Stimulated activated CD4-positive, alpha-beta T cell treated with anti-CD3 and anti-CD28 coated beads, Interleukin-12 subunit alpha, Interleukin-12 subunit beta, amount 100 ng/mL, for 24 hours (primary cell): ENCODE results near the gene GALNT12.

Experiments used
- DNase-seq, 2 experiments: peaks; one replicate each; pipeline ENCODE4 v3.0.0-alpha.2; 2020; ENCODE audit warnings: low read depth in 2 of 2

GALNT12 gene

GRCh38 chr9:98860871-98861293, 53.4 kb downstream of the GALNT12 start:
- no peak for DNase-seq

- no peak for DNase-seq
Observed at GRCh38 chr9:98861781-98862504, 54.5 kb downstream of the GALNT12 start.

GRCh38 chr9:98862936-98863335, 55.5 kb downstream of the GALNT12 start:
- DNase-seq: no peak

- no peak for DNase-seq
Observed at GRCh38 chr9:98864281-98865174, 57.1 kb downstream of the GALNT12 start.

GRCh38 chr9:98865284-98865875, 57.9 kb downstream of the GALNT12 start:
- DNase-seq: no peak

GRCh38 chr9:98866435-98867102, 59.1 kb downstream of the GALNT12 start:
- no peak for DNase-seq

- no peak for DNase-seq
Observed at GRCh38 chr9:98867103-98867428, 59.6 kb downstream of the GALNT12 start.

- no peak for DNase-seq
Observed at GRCh38 chr9:98867429-98868168, 60.1 kb downstream of the GALNT12 start.

- DNase-seq: no peak
Observed at GRCh38 chr9:98869078-98869745, 61.7 kb downstream of the GALNT12 start.

- DNase-seq: no peak
Observed at GRCh38 chr9:98869866-98870265, 62.4 kb downstream of the GALNT12 start.

- DNase-seq: no peak
Observed at GRCh38 chr9:98870782-98871557, 63.5 kb downstream of the GALNT12 start.

GRCh38 chr9:98871558-98872065, 64.1 kb downstream of the GALNT12 start:
- no peak for DNase-seq

GRCh38 chr9:98873526-98873925, 66.1 kb downstream of the GALNT12 start:
- no peak for DNase-seq

GRCh38 chr9:98873951-98874371, 66.5 kb downstream of the GALNT12 start:
- DNase-seq: no peak

GRCh38 chr9:98874721-98875255, 67.3 kb downstream of the GALNT12 start:
- DNase-seq: no peak

GRCh38 chr9:98875536-98875935, 68.1 kb downstream of the GALNT12 start:
- no peak for DNase-seq

GRCh38 chr9:98877311-98877710, 69.8 kb downstream of the GALNT12 start:
- DNase-seq: no peak

- no peak for DNase-seq
Observed at GRCh38 chr9:98879094-98879962, 71.9 kb downstream of the GALNT12 start.

- no peak for DNase-seq
Observed at GRCh38 chr9:98879963-98880310, 72.5 kb downstream of the GALNT12 start.
